GM20000 (cell line): ENCODE data around the gene NES.

Source experiments
- DNase-seq: peaks from one replicate; pipeline ENCODE4 v3.0.0; 2012; ENCODE audit warnings: low spot score
- CTCF ChIP-seq: IDR thresholded peaks from 2 replicates; pipeline ENCODE4 v1.5.1; 2012; ENCODE audit warnings: mild to moderate bottlenecking, control low read depth; ENCODE audit errors: extremely low read depth, missing control alignments

Gene NES

GRCh38 chr1:156670359-156670758 is 6.8 kb downstream of the NES start:
- TF ChIP-seq CTCF = no peak
- no peak for DNase-seq

- DNase-seq = no peak
- no peak for TF ChIP-seq CTCF
Measured at GRCh38 chr1:156669794-156670193, 7.4 kb downstream of the NES start.

- DNase-seq = no peak
- no peak for TF ChIP-seq CTCF
Measured at GRCh38 chr1:156668801-156669637, 8.2 kb downstream of the NES start.

- DNase-seq = no peak
- no peak for TF ChIP-seq CTCF
Measured at GRCh38 chr1:156667968-156668709, 9.1 kb downstream of the NES start.

GRCh38 chr1:156667610-156667967 is 9.6 kb downstream of the NES start:
- DNase-seq = no peak
- TF ChIP-seq CTCF = no peak

GRCh38 chr1:156666862-156667609 is 10.2 kb downstream of the NES start:
- no peak for DNase-seq
- TF ChIP-seq CTCF = no peak

- no peak for TF ChIP-seq CTCF
- DNase-seq = no peak
Measured at GRCh38 chr1:156665539-156665938, 11.7 kb downstream of the NES start.
